ENCODE results near the gene PRKAA1.
"Not testable (repeated sequence)": the region's sequence is repeated elsewhere in the genome, so short reads cannot be mapped to it uniquely, and the experiment has no call there.

GRCh38 chr5:40788941-40789340, 9.2 kb downstream of the PRKAA1 start:
- not testable (repeated sequence) for TF ChIP-seq STAT6 (CRISPR knock-in tag; conservative IDR thresholded peaks at IDR 0.05; ENCODE audit: low read depth); CTCF (IDR thresholded peaks at IDR 0.05); ZBTB43 (CRISPR knock-in tag; IDR thresholded peaks at IDR 0.05); JUN (CRISPR knock-in tag; IDR thresholded peaks at IDR 0.05); ZNF138 (CRISPR knock-in tag; conservative IDR thresholded peaks at IDR 0.05); SMAD3 (CRISPR knock-in tag; IDR thresholded peaks at IDR 0.05; ENCODE audit: borderline replicate concordance); JAZF1 (CRISPR knock-in tag; IDR thresholded peaks at IDR 0.05); SP1 (CRISPR knock-in tag; conservative IDR thresholded peaks at IDR 0.05); NFE2L1 (CRISPR knock-in tag; IDR thresholded peaks at IDR 0.05)

Measured in WTC11 (cell line).